NCI-H128 (cell line): Measurements from ENCODE around the gene SORT1.

Experiments used
- DNase-seq: peaks from one replicate; lab custom pipeline; 2025; ENCODE audit not compliant: unreplicated experiment; lab: John Stamatoyannopoulos, UW

Gene SORT1

GRCh38 chr1:109277434-109278204 is 120.1 kb downstream of the SORT1 start:
- DNase-seq: no peak

GRCh38 chr1:109275706-109276345 is 121.9 kb downstream of the SORT1 start:
- no peak for DNase-seq

- DNase-seq: no peak
These were observed 122.9 kb downstream of the SORT1 start for GRCh38 chr1:109274533-109275476.

GRCh38 chr1:109273570-109274288 is 124.0 kb downstream of the SORT1 start:
- no peak for DNase-seq

GRCh38 chr1:109272831-109273547 is 124.7 kb downstream of the SORT1 start:
- no peak for DNase-seq

- no peak for DNase-seq
These were observed 125.5 kb downstream of the SORT1 start for GRCh38 chr1:109272021-109272799.

- DNase-seq: no peak
These were observed 126.3 kb downstream of the SORT1 start for GRCh38 chr1:109271458-109271857.

GRCh38 chr1:109270623-109271317 is 126.9 kb downstream of the SORT1 start:
- no peak for DNase-seq

- no peak for DNase-seq
These were observed 127.6 kb downstream of the SORT1 start for GRCh38 chr1:109269981-109270622.

- no peak for DNase-seq
These were observed 128.3 kb downstream of the SORT1 start for GRCh38 chr1:109269212-109269980.

- no peak for DNase-seq
These were observed 129.1 kb downstream of the SORT1 start for GRCh38 chr1:109268431-109269211.

- DNase-seq: no peak
These were observed 129.9 kb downstream of the SORT1 start for GRCh38 chr1:109267743-109268300.

GRCh38 chr1:109266965-109267364 is 130.8 kb downstream of the SORT1 start:
- no peak for DNase-seq

GRCh38 chr1:109265741-109266330 is 131.9 kb downstream of the SORT1 start:
- no peak for DNase-seq

GRCh38 chr1:109265016-109265415 is 132.7 kb downstream of the SORT1 start:
- no peak for DNase-seq

GRCh38 chr1:109264379-109264755 is 133.4 kb downstream of the SORT1 start:
- DNase-seq: no peak
